ENCODE measurements around the gene SCN5A.

SCN5A gene

GRCh38 chr3:38622336-38622735 is 27.2 kb downstream of the SCN5A start:
- DNase-seq (ENCODE audit: low spot score) = no peak

- DNase-seq (ENCODE audit: low spot score) = no peak
These were observed 29.3 kb downstream of the SCN5A start for GRCh38 chr3:38620236-38620635.

GRCh38 chr3:38618343-38618742 is 31.1 kb downstream of the SCN5A start:
- no peak for DNase-seq (ENCODE audit: low spot score)

GRCh38 chr3:38617586-38617985 is 31.9 kb downstream of the SCN5A start:
- DNase-seq (ENCODE audit: low spot score) = no peak

- no peak for DNase-seq (ENCODE audit: low spot score)
These were observed 32.4 kb downstream of the SCN5A start for GRCh38 chr3:38617137-38617536.

- no peak for DNase-seq (ENCODE audit: low spot score)
These were observed 32.8 kb downstream of the SCN5A start for GRCh38 chr3:38616658-38617057.

GRCh38 chr3:38616111-38616510 is 33.4 kb downstream of the SCN5A start:
- DNase-seq (ENCODE audit: low spot score) = no peak

GRCh38 chr3:38614651-38615352 is 34.7 kb downstream of the SCN5A start:
- no peak for DNase-seq (ENCODE audit: low spot score)

GRCh38 chr3:38614091-38614490 is 35.4 kb downstream of the SCN5A start:
- no peak for DNase-seq (ENCODE audit: low spot score)

- DNase-seq (ENCODE audit: low spot score) = no peak
These were observed 36.1 kb downstream of the SCN5A start for GRCh38 chr3:38613426-38613825.

- DNase-seq (ENCODE audit: low spot score) = no peak
These were observed 37.6 kb downstream of the SCN5A start for GRCh38 chr3:38611866-38612265.

- DNase-seq (ENCODE audit: low spot score) = no peak
These were observed 38.6 kb downstream of the SCN5A start for GRCh38 chr3:38610934-38611333.

- DNase-seq (ENCODE audit: low spot score) = no peak
These were observed 39.1 kb downstream of the SCN5A start for GRCh38 chr3:38610436-38610835.

- DNase-seq (ENCODE audit: low spot score) = no peak
These were observed 39.9 kb downstream of the SCN5A start for GRCh38 chr3:38609386-38610111.

- no peak for DNase-seq (ENCODE audit: low spot score)
These were observed 40.5 kb downstream of the SCN5A start for GRCh38 chr3:38608961-38609360.

- DNase-seq (ENCODE audit: low spot score) = no peak
These were observed 41.3 kb downstream of the SCN5A start for GRCh38 chr3:38608086-38608775.

GRCh38 chr3:38606561-38606960 is 42.9 kb downstream of the SCN5A start:
- DNase-seq (ENCODE audit: low spot score) = no peak

GRCh38 chr3:38605981-38606380 is 43.5 kb downstream of the SCN5A start:
- DNase-seq (ENCODE audit: low spot score) = no peak

GRCh38 chr3:38604246-38604645 is 45.2 kb downstream of the SCN5A start:
- DNase-seq (ENCODE audit: low spot score) = no peak

GRCh38 chr3:38603731-38604131 is 45.8 kb downstream of the SCN5A start:
- no peak for DNase-seq (ENCODE audit: low spot score)

GRCh38 chr3:38602576-38603250 is 46.8 kb downstream of the SCN5A start:
- DNase-seq (ENCODE audit: low spot score) = no peak

- DNase-seq (ENCODE audit: low spot score) = no peak
These were observed 47.4 kb downstream of the SCN5A start for GRCh38 chr3:38601956-38602550.

All from SW480 (cell line).